HepG2 (cell line): ENCODE data around the gene JOSD1. TPM values are rescaled to one million over a fixed set of nuclear protein-coding genes. Genes with fewer than 3 reads are reported as not detected.

Source experiments
- CCDC6 ChIP-seq: sonication (generic); formaldehyde crosslinking; IDR thresholded peaks from 2 replicates; pipeline ENCODE4 v1.8.1; 2022; ENCODE audit warnings: mild to moderate bottlenecking, missing genetic modification reagents, moderate library complexity
- FOXO4 ChIP-seq: sonication (generic); formaldehyde crosslinking; conservative IDR thresholded peaks from 2 replicates; pipeline ENCODE4 v1.8.1; 2023; ENCODE audit warnings: missing genetic modification reagents
- HDAC2 ChIP-seq: sonication (generic); formaldehyde crosslinking; IDR thresholded peaks from 2 replicates; pipeline ENCODE4 v1.4.0; 2020; ENCODE audit warnings: missing genetic modification reagents
- HNRNPUL1 ChIP-seq: fragments of 200-400 bp; formaldehyde crosslinking; IDR thresholded peaks from 2 replicates; pipeline ENCODE4 v1.6.1; 2017; ENCODE audit warnings: low read depth, mild to moderate bottlenecking, low read length, moderate library complexity
- IRX3 ChIP-seq: sonication (generic); formaldehyde crosslinking; IDR thresholded peaks from 2 replicates; pipeline ENCODE4 v1.8.1; 2023; ENCODE audit warnings: mild to moderate bottlenecking, low read depth, missing genetic modification reagents, borderline replicate concordance
- LBX2 ChIP-seq: sonication (generic); formaldehyde crosslinking; IDR thresholded peaks from 2 replicates; pipeline ENCODE4 v1.5.0; 2020; ENCODE audit warnings: missing genetic modification reagents, mild to moderate bottlenecking, borderline replicate concordance
- MBD4 ChIP-seq: IDR thresholded peaks from 2 replicates; pipeline ENCODE4 v1.6.1; 2012; ENCODE audit warnings: low read length, inconsistent platforms, borderline replicate concordance
- NR2F2 ChIP-seq: IDR thresholded peaks from 2 replicates; pipeline ENCODE4 v1.6.1; 2012; ENCODE audit warnings: low read depth, inconsistent platforms, borderline replicate concordance
- RBAK ChIP-seq: sonication (generic); formaldehyde crosslinking; IDR thresholded peaks from 2 replicates; pipeline ENCODE4 v1.5.1; 2020; ENCODE audit warnings: mild to moderate bottlenecking, missing genetic modification reagents
- RFX3 ChIP-seq: IDR thresholded peaks from 2 replicates; pipeline ENCODE4 v1.6.1; 2016; ENCODE audit warnings: missing biosample characterization, missing genetic modification reagents
- SKI ChIP-seq: fragments of 450-650 bp; IDR thresholded peaks from one replicate; pipeline ENCODE4 v1.6.1; 2018; ENCODE audit warnings: mild to moderate bottlenecking; ENCODE audit not compliant: partially characterized antibody
- TFE3 ChIP-seq: IDR thresholded peaks from 2 replicates; pipeline ENCODE4 v1.6.1; 2016
- THAP11 ChIP-seq: IDR thresholded peaks from 2 replicates; pipeline ENCODE4 v1.6.1; 2016; ENCODE audit warnings: missing biosample characterization, missing genetic modification reagents
- ZFX ChIP-seq: sonication (generic); formaldehyde crosslinking; IDR thresholded peaks from 2 replicates; pipeline ENCODE4 v1.4.0; 2020; ENCODE audit warnings: mild to moderate bottlenecking, low read depth, missing genetic modification reagents, moderate library complexity
- ZNF30 ChIP-seq: sonication (generic); formaldehyde crosslinking; IDR thresholded peaks from 2 replicates; pipeline ENCODE4 v1.5.0; 2020; ENCODE audit warnings: mild to moderate bottlenecking, missing genetic modification reagents
- ZNF501 ChIP-seq: sonication (generic); formaldehyde crosslinking; IDR thresholded peaks from 2 replicates; pipeline ENCODE4 v1.5.1; 2020; ENCODE audit warnings: mild to moderate bottlenecking, moderate library complexity, missing genetic modification reagents
- ZNF564 ChIP-seq: sonication (generic); formaldehyde crosslinking; IDR thresholded peaks from 2 replicates; pipeline ENCODE4 v1.8.1; 2023; ENCODE audit warnings: mild to moderate bottlenecking, missing genetic modification reagents
- ZNF609 ChIP-seq: sonication (generic); formaldehyde crosslinking; IDR thresholded peaks from 2 replicates; pipeline ENCODE4 v1.4.0; 2020; ENCODE audit warnings: mild to moderate bottlenecking, missing genetic modification reagents, borderline replicate concordance
- ZNF768 ChIP-seq: sonication (generic); formaldehyde crosslinking; IDR thresholded peaks from 2 replicates; pipeline ENCODE4 v1.4.0; 2020; ENCODE audit warnings: missing genetic modification reagents
- ZNF773 ChIP-seq: sonication (generic); formaldehyde crosslinking; IDR thresholded peaks from 2 replicates; pipeline ENCODE4 v1.4.0; 2020; ENCODE audit warnings: missing genetic modification reagents, borderline replicate concordance
- polyA plus RNA-seq, 8 experiments: library from polyadenylated mRNA; depleted of rRNA in 3 of 8; stranded (reverse) in 7 of 8; unstranded in 1 of 8; fragments of >200 nt; fragmentation: Illumina TruSeq in 4 of 8; extraction: Trizol in 4 of 8; gene quantifications; 2 replicates each; pipeline versions ENCODE4 v1.2.1 to v1.2.3, GENCODE V29; 2011 to 2016; ENCODE audit warnings: low read depth in 4 of 8, missing spikeins in 1 of 8, mixed read lengths in 1 of 8; ENCODE audit not compliant: insufficient read depth in 1 of 8
- total RNA-seq, 5 experiments: library from RNA; depleted of rRNA; stranded (reverse); fragments of >200 nt; fragmentation: Illumina TruSeq; extraction: Trizol; gene quantifications; 2 replicates each; pipeline ENCODE4 v1.2.3, GENCODE V29; 2016; ENCODE audit warnings: low read depth in 1 of 5

Gene JOSD1
- total and polyA plus RNA-seq, 2 of the 13 experiments (the other 11 are each of a cell fraction or from before 2014, with no cell fraction given), result 31.7 to 38.4 TPM

- TF ChIP-seq IRX3 (no peak), CCDC6 (0 out of 2 replicates have a peak, but pooled peaks have one; percentile 4), HNRNPUL1 (no peak), HDAC2 (CRISPR knock-in tag) (no peak), THAP11 (peak; percentile 69), ZFX (CRISPR knock-in tag) (peak; percentile 80), ZNF609 (CRISPR knock-in tag) (no peak), FOXO4 (no peak), ZNF773 (0 out of 2 replicates have a peak, but pooled peaks have one; percentile 70), RFX3 (CRISPR knock-in tag) (peak; percentile 81), ZNF30 (CRISPR knock-in tag) (no peak), ZNF501 (CRISPR knock-in tag) (peak; percentile 16; the same call in 1 of the 2 replicates), RBAK (CRISPR knock-in tag) (no peak), ZNF564 (0 out of 2 replicates have a peak, but pooled peaks have one; percentile 38), MBD4 (no peak), NR2F2 (no peak), LBX2 (CRISPR knock-in tag) (no peak), ZNF768 (CRISPR knock-in tag) (peak; percentile 30; the same call in 1 of the 2 replicates), TFE3 (no peak), SKI (peak; percentile 33)
Measured at GRCh38 chr22:38656256-38657044, 44.3 kb downstream of the JOSD1 start, which contains the start of the genes CBY1 and FAM227A (continued).
